Measurements from ENCODE around the gene MAGOHB. TPM values are rescaled to one million over a fixed set of nuclear protein-coding genes. Genes with fewer than 3 reads are reported as not detected.

The MAGOHB gene
- polyA plus RNA-seq, 1 of the 3 experiments (the other 2 are of a cell fraction): 15.7 TPM

DNA sequence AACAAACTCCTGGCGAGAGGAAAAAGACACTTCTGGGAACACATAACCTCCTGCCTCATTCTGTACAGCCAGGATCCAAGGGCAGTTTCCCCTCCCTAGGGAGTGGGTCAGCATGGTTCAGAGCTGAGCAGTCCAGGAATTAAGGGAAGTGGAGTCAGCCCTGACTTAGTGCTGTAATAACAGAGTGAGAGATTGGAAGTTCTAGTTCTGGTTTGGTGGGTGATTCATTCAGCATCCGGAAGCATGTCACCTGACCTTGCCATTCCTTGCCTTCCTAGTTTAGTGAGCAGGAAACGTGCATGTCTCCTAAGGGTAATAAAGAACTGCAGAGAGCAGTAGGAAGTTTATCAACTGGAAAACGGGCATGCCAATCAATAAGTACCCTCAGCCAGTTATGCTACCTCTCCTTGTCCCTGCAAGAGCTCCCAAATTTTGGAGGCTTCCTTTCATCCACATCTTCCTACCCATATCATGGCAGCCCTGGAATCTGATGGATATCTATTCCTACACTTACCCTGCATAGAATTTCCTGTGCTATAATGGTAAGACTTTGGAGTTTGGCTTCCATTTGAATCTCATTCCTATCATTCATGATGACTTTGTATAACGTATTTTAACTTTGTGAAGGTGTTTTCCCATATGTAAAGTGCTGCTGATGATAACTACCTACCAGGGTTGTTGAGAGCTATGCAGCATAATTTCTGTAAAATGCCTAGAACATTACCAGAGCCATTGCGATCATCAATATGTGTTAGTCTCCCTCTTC, 28.5 kb upstream of the MAGOHB start (continued):
- TF ChIP-seq, protein P1, sequence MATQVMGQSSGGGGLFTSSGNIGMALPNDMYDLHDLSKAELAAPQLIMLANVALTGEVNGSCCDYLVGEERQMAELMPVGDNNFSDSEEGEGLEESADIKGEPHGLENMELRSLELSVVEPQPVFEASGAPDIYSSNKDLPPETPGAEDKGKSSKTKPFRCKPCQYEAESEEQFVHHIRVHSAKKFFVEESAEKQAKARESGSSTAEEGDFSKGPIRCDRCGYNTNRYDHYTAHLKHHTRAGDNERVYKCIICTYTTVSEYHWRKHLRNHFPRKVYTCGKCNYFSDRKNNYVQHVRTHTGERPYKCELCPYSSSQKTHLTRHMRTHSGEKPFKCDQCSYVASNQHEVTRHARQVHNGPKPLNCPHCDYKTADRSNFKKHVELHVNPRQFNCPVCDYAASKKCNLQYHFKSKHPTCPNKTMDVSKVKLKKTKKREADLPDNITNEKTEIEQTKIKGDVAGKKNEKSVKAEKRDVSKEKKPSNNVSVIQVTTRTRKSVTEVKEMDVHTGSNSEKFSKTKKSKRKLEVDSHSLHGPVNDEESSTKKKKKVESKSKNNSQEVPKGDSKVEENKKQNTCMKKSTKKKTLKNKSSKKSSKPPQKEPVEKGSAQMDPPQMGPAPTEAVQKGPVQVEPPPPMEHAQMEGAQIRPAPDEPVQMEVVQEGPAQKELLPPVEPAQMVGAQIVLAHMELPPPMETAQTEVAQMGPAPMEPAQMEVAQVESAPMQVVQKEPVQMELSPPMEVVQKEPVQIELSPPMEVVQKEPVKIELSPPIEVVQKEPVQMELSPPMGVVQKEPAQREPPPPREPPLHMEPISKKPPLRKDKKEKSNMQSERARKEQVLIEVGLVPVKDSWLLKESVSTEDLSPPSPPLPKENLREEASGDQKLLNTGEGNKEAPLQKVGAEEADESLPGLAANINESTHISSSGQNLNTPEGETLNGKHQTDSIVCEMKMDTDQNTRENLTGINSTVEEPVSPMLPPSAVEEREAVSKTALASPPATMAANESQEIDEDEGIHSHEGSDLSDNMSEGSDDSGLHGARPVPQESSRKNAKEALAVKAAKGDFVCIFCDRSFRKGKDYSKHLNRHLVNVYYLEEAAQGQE (IDR thresholded peaks at IDR 0.05; ENCODE audit: low read depth, low read length): no peak
- TF ChIP-seq, protein P2, sequence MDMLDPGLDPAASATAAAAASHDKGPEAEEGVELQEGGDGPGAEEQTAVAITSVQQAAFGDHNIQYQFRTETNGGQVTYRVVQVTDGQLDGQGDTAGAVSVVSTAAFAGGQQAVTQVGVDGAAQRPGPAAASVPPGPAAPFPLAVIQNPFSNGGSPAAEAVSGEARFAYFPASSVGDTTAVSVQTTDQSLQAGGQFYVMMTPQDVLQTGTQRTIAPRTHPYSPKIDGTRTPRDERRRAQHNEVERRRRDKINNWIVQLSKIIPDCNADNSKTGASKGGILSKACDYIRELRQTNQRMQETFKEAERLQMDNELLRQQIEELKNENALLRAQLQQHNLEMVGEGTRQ (IDR thresholded peaks at IDR 0.05; ENCODE audit: borderline replicate concordance, low read depth, low read length): no peak

DNA sequence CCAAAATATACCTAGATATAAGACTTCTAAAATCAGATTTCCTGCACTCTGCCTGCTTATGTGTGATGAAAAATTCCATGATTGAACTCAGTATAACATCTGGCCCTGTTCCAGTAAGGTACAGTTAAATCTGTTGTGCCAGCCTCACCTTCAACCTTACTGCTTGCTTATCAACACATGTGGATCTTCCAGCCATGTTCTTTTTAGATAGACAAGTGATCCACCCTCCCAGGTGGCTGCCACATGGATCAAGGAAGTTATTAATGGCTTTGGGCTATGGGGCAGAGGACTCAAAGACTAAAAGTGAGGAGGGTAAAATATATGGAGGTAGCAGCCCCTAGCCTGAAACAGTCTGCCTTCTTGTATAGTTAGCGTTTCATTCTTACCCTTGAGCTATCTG, 25.3 kb upstream of the MAGOHB start:
- Histone ChIP-seq H3K4me2 (no peak overlapping the region), H3K79me2 (ENCODE audit: insufficient read depth) (no peaks in the 10 kb centered on the region), H3K4me1 (ENCODE audit: control insufficient read depth in 1 of 2, insufficient read depth in 2 of 2, low read depth in 1 of 2, low read length in 1 of 2) (no peaks in the 10 kb centered on the region), H2AFZ (ENCODE audit: low read depth) (no peak overlapping the region), H3K36me3 (replicated peaks in 1 of 2; ENCODE audit: control insufficient read depth in 1 of 2, insufficient read depth in 2 of 2, low read length in 1 of 2) (no peaks in the 10 kb centered on the region), H3F3A (replicated peaks; ENCODE audit: insufficient read depth) (no peaks in the 10 kb centered on the region), H3K9me2 (no peaks in the 10 kb centered on the region), H3K4me3 (ENCODE audit: low read depth in 2 of 2, low read length in 1 of 2) (no peak overlapping the region), H3K9me3 (no peaks in the 10 kb centered on the region), H3K27ac (ENCODE audit: low read depth in 2 of 2, low read length in 1 of 2) (no peak overlapping the region), H4K20me1 (ENCODE audit: insufficient read depth) (no peaks in the 10 kb centered on the region), H3K27me3 (ENCODE audit: insufficient read depth) (no peaks in the 10 kb centered on the region; the same call in 1 of the 2 replicates), H3K9ac (no peak overlapping the region)
- DNase-seq: no peak
- TF ChIP-seq JUND (IDR thresholded peaks at IDR 0.05) (no peak), ELF1 (IDR thresholded peaks at IDR 0.05) (no peak), SIN3A (IDR thresholded peaks at IDR 0.05; ENCODE audit: borderline replicate concordance, low read depth, low read length) (no peak), RCOR1 (IDR thresholded peaks at IDR 0.05; ENCODE audit: low read length) (no peak), TAF1 (IDR thresholded peaks at IDR 0.05; ENCODE audit: borderline replicate concordance, low read depth, low read length) (no peak)
- TF ChIP-seq, protein P3, sequence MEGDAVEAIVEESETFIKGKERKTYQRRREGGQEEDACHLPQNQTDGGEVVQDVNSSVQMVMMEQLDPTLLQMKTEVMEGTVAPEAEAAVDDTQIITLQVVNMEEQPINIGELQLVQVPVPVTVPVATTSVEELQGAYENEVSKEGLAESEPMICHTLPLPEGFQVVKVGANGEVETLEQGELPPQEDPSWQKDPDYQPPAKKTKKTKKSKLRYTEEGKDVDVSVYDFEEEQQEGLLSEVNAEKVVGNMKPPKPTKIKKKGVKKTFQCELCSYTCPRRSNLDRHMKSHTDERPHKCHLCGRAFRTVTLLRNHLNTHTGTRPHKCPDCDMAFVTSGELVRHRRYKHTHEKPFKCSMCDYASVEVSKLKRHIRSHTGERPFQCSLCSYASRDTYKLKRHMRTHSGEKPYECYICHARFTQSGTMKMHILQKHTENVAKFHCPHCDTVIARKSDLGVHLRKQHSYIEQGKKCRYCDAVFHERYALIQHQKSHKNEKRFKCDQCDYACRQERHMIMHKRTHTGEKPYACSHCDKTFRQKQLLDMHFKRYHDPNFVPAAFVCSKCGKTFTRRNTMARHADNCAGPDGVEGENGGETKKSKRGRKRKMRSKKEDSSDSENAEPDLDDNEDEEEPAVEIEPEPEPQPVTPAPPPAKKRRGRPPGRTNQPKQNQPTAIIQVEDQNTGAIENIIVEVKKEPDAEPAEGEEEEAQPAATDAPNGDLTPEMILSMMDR (IDR thresholded peaks at IDR 0.05): no peak
- TF ChIP-seq, protein P4, sequence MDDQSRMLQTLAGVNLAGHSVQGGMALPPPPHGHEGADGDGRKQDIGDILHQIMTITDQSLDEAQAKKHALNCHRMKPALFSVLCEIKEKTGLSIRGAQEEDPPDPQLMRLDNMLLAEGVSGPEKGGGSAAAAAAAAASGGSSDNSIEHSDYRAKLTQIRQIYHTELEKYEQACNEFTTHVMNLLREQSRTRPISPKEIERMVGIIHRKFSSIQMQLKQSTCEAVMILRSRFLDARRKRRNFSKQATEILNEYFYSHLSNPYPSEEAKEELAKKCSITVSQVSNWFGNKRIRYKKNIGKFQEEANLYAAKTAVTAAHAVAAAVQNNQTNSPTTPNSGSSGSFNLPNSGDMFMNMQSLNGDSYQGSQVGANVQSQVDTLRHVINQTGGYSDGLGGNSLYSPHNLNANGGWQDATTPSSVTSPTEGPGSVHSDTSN (IDR thresholded peaks at IDR 0.05): no peak
- WGBS (ENCODE audit: low lambda C conversion rate): 3% methylated on average over 1 of the region's 1 CpG
- CTCF ChIA-PET: interaction anchor here (0.6 kb wide), 1 partner anchor 12 kb away, joined by 3 read pairs; no protein-coding TSS in a partner anchor
- POLR2A ChIA-PET: no interaction called here

Measured in SK-N-SH (cell line).